HG02840 (cell line): ENCODE measurements around the gene GATA5.
"Not testable (repeated sequence)": the region's sequence is repeated elsewhere in the genome, so short reads cannot be mapped to it uniquely, and the experiment has no call there.

Source experiments
- ATAC-seq: cut with Tn5 transposase; IDR thresholded peaks from one replicate; pipeline ENCODE4 v1.9.1; 2021; ENCODE audit warnings: mild to moderate bottlenecking, moderate library complexity, moderate number of reproducible peaks; ENCODE audit not compliant: unreplicated experiment, low FRiP score

GATA5 gene

GRCh38 chr20:62439218-62439617 lies 36.6 kb downstream of the GATA5 start:
- ATAC-seq, result no peak

- no peak for ATAC-seq
These were observed 37.9 kb downstream of the GATA5 start for GRCh38 chr20:62437927-62438326.

GRCh38 chr20:62437496-62437895 lies 38.3 kb downstream of the GATA5 start:
- ATAC-seq, result no peak

- ATAC-seq, result no peak
These were observed 39.1 kb downstream of the GATA5 start for GRCh38 chr20:62436692-62437091.

GRCh38 chr20:62433658-62434497 lies 41.9 kb downstream of the GATA5 start:
- ATAC-seq, result no peak

GRCh38 chr20:62430866-62431447 lies 44.8 kb downstream of the GATA5 start:
- ATAC-seq, result no peak

GRCh38 chr20:62430311-62430853 lies 45.4 kb downstream of the GATA5 start:
- ATAC-seq, result no peak

- ATAC-seq, result no peak
These were observed 46.1 kb downstream of the GATA5 start for GRCh38 chr20:62429455-62430310.

- ATAC-seq, result no peak
These were observed 47.1 kb downstream of the GATA5 start for GRCh38 chr20:62428396-62429295.

- no peak for ATAC-seq
These were observed 47.8 kb downstream of the GATA5 start for GRCh38 chr20:62428002-62428372.

- ATAC-seq, result no peak
These were observed 48.4 kb downstream of the GATA5 start, which contains the start of gene RBBP8NL for GRCh38 chr20:62427172-62428001. Gene RBBP8NL, minus strand, starts transcription at chr20:62427539. Its CDS starts 7,892 bp downstream, at chr20:62419647.

GRCh38 chr20:62426699-62427131 lies 49.1 kb downstream of the GATA5 start:
- ATAC-seq, result no peak

GRCh38 chr20:62426059-62426348 lies 49.8 kb downstream of the GATA5 start:
- ATAC-seq, result not testable (repeated sequence)

- ATAC-seq, result no peak
These were observed 50.3 kb downstream of the GATA5 start for GRCh38 chr20:62425281-62426058.

- ATAC-seq, result no peak
These were observed 51.3 kb downstream of the GATA5 start for GRCh38 chr20:62424249-62425107.

GRCh38 chr20:62423326-62423706 lies 52.5 kb downstream of the GATA5 start:
- ATAC-seq, result no peak

GRCh38 chr20:62422636-62423325 lies 53.0 kb downstream of the GATA5 start:
- ATAC-seq, result no peak
